GM12874 (cell line): ENCODE results near the gene FGF14.

Experiments
- TF ChIP-seq, protein P1 (sequence below): IDR thresholded peaks from 2 replicates; pipeline ENCODE4 v1.5.1; 2011; ENCODE audit warnings: low read depth, mild to moderate bottlenecking, control low read depth, low read length, moderate library complexity; ENCODE audit not compliant: insufficient read depth

The FGF14 gene

DNA sequence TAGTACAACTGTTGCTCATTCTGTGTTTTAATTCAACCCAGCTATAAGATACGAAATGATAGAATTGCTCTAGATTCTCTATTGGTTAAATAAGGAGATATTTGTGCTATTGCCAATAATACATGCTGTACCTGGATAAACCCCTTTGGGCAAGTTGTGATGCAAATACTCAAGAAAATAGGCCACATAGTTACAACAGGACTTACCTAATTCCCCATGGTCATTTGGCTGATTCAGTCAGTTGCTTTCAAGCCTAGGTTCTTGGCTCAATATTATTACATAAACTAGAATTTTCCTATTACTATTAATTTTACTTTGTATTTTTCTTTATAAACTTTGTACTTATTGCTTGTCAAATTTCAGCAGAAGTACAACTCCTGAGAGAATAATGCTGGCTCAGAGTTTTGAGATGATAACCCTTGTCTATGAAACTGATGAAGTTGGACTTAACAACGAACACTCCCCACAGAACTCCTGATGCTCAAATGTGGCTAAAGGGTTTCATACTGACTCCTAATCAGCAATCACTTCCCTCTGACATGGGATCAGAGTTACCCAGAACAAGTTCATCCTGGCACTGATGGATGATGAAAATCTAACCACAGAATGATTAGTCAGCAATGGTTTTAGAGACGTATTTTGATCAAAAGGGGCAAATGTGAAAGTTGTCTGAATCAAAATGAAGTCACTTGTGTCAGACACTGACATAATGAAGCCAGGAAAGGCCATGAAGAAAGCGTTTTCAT, 728.3 kb downstream of the FGF14 start:
- TF ChIP-seq, protein P1, sequence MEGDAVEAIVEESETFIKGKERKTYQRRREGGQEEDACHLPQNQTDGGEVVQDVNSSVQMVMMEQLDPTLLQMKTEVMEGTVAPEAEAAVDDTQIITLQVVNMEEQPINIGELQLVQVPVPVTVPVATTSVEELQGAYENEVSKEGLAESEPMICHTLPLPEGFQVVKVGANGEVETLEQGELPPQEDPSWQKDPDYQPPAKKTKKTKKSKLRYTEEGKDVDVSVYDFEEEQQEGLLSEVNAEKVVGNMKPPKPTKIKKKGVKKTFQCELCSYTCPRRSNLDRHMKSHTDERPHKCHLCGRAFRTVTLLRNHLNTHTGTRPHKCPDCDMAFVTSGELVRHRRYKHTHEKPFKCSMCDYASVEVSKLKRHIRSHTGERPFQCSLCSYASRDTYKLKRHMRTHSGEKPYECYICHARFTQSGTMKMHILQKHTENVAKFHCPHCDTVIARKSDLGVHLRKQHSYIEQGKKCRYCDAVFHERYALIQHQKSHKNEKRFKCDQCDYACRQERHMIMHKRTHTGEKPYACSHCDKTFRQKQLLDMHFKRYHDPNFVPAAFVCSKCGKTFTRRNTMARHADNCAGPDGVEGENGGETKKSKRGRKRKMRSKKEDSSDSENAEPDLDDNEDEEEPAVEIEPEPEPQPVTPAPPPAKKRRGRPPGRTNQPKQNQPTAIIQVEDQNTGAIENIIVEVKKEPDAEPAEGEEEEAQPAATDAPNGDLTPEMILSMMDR, result no peak

DNA sequence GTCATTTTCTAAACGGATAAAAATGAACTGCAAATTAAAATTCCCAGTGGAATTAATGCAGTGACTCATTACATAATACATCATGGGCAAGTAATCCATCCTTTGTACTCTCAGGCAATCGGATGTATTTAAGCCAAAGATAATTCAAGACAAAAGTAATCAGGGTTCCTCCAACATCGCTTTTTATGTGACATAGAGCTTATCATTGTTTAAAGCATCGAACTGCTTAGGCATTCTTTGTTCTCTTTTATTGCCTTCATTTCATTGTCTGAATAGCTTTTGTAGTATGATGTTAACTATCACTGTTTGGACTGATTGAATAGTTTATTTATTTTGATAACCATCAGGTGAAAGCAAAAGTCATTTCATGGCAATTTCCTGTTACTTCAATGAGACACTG, 740.0 kb downstream of the FGF14 start:
- TF ChIP-seq, protein P1, result no peak
